K562 (cell line): Measurements from ENCODE around the gene ZNF343.
"Not testable (repeated sequence)": the region's sequence is repeated elsewhere in the genome, so short reads cannot be mapped to it uniquely, and the experiment has no call there.

Experiments
- KAT2B ChIP-seq: IDR thresholded peaks from one replicate; pipeline ENCODE4 v1.6.1; 2012; ENCODE audit warnings: low read depth, mild to moderate bottlenecking, control low read depth, inconsistent platforms, low read length, moderate library complexity
- NFE2L1 ChIP-seq: fragments of 450-650 bp; IDR thresholded peaks from 2 replicates; pipeline ENCODE4 v1.6.1; 2016; ENCODE audit warnings: missing genetic modification characterization, low read depth, mild to moderate bottlenecking, missing compliant biosample characterization, moderate library complexity, borderline replicate concordance
- POLR2A ChIP-seq: fragments of 450-650 bp; conservative IDR thresholded peaks from 2 replicates; pipeline ENCODE4 v1.6.1; 2016
- SREBF2 ChIP-seq: sonication (generic); formaldehyde crosslinking; IDR thresholded peaks from 2 replicates; pipeline ENCODE4 v1.4.0; 2020; ENCODE audit warnings: mild to moderate bottlenecking, missing genetic modification reagents
- TCF7L2 ChIP-seq: fragments of 150-350 bp; IDR thresholded peaks from 2 replicates; pipeline ENCODE4 v1.6.1; 2016; ENCODE audit warnings: low read depth, mild to moderate bottlenecking, low read length, moderate library complexity
- TF ChIP-seq, protein P1 (sequence below), 3 experiments: IDR thresholded peaks in 2 of 3; conservative IDR thresholded peaks in 1 of 3; 2 replicates each; pipeline ENCODE4 v1.5.1; 2011 to 2012; ENCODE audit warnings: low read length in 3 of 3, mild to moderate bottlenecking in 3 of 3, control low read depth in 2 of 3, improper control_type of control experiment in 1 of 3, inconsistent platforms in 1 of 3, low read depth in 1 of 3, mixed read lengths in 1 of 3, moderate library complexity in 1 of 3; ENCODE audit not compliant: insufficient read depth in 2 of 3
- TF ChIP-seq, protein P2 (sequence below): fragments of 250-450 bp; sonication (Bioruptor Pico); IDR thresholded peaks from 2 replicates; pipeline ENCODE4 v1.5.1; 2021; ENCODE audit warnings: mild to moderate bottlenecking

DNA sequence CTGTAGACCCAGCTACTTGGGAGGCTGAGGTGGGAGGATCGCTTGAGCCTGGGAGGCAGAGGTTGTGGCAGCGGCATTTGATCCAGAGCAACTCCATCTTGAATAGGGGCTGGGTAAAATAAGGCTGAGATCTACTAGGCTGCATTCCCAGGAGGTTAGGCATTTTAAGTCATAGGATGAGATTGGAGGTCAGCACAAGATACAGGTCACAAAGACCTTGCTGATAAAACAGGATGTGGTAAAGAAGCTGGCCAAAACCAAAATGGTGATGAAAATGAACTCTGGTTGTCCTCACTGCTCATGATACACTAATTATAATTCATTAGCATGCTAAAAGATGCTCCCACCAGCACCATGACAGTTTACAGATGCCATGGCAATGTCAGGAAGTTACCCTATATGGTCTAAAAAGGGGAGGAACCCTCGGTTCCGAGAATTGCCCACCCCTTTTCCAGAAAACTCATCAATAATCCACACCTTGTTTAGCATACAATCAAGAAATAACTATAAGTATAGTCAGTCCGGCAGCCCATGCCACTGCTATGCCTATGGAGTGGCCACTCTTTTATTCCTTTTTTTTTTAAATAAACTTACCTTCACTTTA, 14.2 kb upstream of the ZNF343 start:
- TF ChIP-seq KAT2B; SREBF2; POLR2A; TCF7L2; NFE2L1 (tag): not testable (repeated sequence)
- TF ChIP-seq, protein P1, sequence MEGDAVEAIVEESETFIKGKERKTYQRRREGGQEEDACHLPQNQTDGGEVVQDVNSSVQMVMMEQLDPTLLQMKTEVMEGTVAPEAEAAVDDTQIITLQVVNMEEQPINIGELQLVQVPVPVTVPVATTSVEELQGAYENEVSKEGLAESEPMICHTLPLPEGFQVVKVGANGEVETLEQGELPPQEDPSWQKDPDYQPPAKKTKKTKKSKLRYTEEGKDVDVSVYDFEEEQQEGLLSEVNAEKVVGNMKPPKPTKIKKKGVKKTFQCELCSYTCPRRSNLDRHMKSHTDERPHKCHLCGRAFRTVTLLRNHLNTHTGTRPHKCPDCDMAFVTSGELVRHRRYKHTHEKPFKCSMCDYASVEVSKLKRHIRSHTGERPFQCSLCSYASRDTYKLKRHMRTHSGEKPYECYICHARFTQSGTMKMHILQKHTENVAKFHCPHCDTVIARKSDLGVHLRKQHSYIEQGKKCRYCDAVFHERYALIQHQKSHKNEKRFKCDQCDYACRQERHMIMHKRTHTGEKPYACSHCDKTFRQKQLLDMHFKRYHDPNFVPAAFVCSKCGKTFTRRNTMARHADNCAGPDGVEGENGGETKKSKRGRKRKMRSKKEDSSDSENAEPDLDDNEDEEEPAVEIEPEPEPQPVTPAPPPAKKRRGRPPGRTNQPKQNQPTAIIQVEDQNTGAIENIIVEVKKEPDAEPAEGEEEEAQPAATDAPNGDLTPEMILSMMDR (IDR thresholded peaks at IDR 0.05 in 2 of 3, conservative IDR thresholded peaks at IDR 0.05 in 1 of 3; ENCODE audit: insufficient read depth in 2 of 3, low read depth in 1 of 3, low read length in 3 of 3), result not testable (repeated sequence)
- TF ChIP-seq, protein P2, sequence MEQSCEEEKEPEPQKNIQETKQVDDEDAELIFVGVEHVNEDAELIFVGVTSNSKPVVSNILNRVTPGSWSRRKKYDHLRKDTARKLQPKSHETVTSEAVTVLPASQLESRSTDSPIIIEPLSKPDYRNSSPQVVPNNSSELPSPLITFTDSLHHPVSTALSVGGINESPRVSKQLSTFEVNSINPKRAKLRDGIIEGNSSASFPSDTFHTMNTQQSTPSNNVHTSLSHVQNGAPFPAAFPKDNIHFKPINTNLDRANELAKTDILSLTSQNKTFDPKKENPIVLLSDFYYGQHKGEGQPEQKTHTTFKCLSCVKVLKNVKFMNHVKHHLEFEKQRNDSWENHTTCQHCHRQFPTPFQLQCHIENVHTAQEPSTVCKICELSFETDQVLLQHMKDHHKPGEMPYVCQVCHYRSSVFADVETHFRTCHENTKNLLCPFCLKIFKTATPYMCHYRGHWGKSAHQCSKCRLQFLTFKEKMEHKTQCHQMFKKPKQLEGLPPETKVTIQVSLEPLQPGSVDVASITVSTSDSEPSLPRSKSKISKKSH, result not testable (repeated sequence)
